ENCODE measurements around the gene JDP2.

JDP2 gene

DNA sequence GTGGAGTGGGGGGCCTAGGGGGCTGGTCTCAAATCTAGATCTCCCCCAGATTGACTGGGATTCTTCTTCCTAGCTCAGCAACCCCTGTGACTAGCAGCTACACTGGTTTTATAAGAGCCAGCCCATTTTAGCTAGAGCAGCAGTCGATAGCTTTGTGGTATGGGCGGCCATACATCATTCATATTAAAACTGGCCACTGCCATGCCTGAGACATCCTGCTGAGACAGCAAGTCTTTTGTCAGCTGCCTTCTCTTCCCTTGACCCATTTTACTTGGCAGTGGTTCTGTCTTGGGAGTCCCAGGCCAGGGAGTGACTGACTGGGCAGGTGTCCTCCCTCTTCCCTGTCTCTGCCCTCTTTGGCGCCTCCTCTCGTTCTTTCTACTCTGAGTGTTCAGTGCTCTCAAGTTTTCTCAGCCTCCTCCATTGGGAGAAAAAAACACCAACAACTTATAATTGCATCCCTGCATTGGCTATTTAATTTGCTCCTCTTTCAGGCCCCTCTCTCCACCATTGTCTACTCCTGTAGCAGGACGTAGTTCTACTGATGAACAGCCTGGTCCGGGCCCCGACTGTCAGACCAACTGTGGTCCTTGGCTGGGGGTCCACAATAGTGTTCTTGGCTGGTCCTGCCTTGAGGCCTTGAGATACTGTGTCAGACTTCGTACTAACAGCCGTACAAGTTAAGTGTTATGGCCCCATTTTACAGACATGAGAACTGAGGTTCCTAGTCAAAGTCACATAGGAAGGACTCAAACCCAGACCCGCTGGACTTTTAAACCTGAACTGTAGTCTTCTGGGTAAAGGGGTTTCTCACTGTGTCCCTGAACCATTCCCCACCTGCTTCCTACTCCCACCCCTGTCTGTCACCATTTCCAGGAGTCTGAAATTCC is 18.3 kb upstream of the JDP2 start:
- DNase-seq (ENCODE audit: low read depth) = no peak
- H3K4me3 ChIP-seq (ENCODE audit: low read length) = no peak overlapping the region
- TF ChIP-seq CTCF (conservative IDR thresholded peaks at IDR 0.05; ENCODE audit: low read depth, low read length) = no peak

DNA sequence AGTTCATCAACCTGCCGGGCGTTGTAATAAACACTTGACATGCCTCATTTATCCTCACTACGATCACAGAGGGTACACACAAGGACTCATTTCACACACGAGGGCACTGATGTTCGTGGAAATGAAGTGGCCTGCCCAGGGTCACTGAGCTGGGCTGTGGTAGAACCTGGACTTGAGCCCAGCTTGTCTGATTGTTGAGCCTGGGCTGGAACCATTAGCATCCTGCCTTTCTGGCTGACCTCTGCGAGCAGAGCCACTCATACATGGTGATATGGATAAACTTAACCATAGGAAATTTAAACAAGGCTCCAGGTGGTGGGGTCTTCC is 16.6 kb upstream of the JDP2 start:
- TF ChIP-seq CTCF (conservative IDR thresholded peaks at IDR 0.05; ENCODE audit: low read depth, low read length) = no peak
- no peak for DNase-seq (ENCODE audit: low read depth)
- no peak overlapping the region for H3K4me3 ChIP-seq (ENCODE audit: low read length)

GRCh38 chr14:75413013-75413412 is 14.8 kb upstream of the JDP2 start:
- no peak for TF ChIP-seq CTCF (conservative IDR thresholded peaks at IDR 0.05; ENCODE audit: low read depth, low read length)
- DNase-seq (ENCODE audit: low read depth) = no peak
- no peak overlapping the region for H3K4me3 ChIP-seq (ENCODE audit: low read length)

DNA sequence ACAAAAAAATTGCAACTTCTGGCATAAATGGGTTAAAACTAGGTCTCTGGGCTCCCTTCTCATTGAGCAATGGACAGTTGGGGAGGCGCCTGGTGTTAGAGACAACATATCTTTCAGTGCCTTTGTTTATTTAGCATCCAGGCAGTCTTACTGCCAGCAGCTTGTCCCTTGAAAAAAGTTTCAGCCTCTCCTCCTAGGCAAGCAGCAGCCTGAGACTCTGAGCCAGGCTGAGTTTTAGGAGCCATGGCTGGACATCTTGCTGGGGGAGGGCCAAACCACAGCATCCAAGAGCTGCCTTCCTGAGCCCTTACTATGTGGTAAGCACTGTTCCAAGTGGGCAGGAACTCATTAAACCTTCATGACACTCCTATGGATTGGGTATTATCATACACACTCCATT is 10.1 kb upstream of the JDP2 start:
- no peak overlapping the region for H3K4me3 ChIP-seq (ENCODE audit: low read length)
- no peak for TF ChIP-seq CTCF (conservative IDR thresholded peaks at IDR 0.05; ENCODE audit: low read depth, low read length)
- no peak for DNase-seq (ENCODE audit: low read depth)

DNA sequence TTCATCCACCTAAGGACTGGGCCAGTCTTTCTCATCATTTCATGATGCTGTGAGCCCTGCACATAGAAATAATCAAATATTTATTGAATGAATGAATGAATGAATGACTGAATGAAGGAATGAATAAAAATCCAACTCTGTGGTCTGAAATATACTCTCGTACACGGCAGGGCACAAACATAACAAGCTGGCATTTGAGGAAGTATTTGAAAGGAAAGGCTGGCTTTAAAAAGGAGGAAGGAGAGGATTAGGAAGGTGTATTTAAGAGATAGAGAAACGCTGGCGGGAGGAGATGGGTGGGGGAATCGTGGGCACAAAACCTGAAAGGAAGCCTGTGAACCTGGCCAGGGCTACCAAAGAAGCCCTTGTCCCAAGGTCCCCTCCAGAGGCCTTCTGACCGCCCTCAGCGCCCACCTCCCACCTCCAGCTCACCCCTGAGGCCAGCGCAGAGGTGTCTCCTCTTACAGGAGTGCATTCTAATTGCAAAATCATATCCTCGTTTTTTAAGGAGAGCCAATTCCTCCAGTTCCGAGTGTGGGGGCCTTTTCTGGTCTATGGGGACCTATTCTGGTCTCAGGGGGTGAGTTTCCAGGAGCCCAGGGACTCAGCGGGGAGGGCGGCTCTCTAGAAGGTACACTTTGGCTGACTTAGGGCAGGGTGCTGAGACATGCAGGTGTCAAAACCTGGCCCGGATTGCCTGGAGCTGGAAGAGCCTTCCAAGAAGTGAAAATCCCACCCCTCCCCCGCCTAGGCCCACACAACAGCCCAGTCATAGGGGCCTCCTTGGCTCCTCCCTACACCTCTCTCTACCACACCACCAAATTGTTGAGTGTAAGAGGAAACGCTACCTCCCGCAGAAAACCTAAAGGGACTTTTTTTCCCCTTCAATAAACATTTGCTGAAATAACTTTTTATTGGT is 8.7 kb upstream of the JDP2 start:
- no peak for DNase-seq (ENCODE audit: low read depth)
- peak overlapping the region; percentile 26 for H3K4me3 ChIP-seq (ENCODE audit: low read length)
- no peak for TF ChIP-seq CTCF (conservative IDR thresholded peaks at IDR 0.05; ENCODE audit: low read depth, low read length)

DNA sequence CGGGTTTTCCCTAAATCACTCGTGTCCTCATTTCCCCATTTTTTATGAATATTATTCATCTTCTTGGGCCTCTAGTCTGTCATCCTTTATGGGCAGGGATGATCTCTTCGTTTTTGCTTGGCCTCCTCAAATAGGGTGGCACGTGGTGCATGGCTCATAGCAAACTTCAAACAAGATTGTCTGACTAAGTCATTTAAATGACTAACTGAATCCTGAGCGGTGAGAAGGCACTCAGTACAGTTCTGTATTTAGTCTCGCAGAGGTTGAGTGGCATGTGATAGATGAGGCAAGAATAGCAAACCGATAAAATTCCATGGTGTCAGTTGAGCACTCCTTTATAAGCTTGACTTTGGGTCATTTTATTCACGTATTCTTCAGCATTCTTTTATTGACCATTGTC is 5.7 kb upstream of the JDP2 start:
- no peak overlapping the region for H3K4me3 ChIP-seq (ENCODE audit: low read length)
- DNase-seq (ENCODE audit: low read depth) = no peak
- no peak for TF ChIP-seq CTCF (conservative IDR thresholded peaks at IDR 0.05; ENCODE audit: low read depth, low read length)

Measured in retinal pigment epithelial cell (primary cell).